A549 (cell line): ENCODE results near the gene GAS6.

Source experiments
- CTCF ChIP-seq: fragments of >200 bp; sonication (Bioruptor Twin); formaldehyde crosslinking; IDR thresholded peaks from 3 replicates; pipeline ENCODE4 v1.5.1; 2016
- EP300 ChIP-seq, 2 experiments: fragments of >200 bp; sonication (Bioruptor Twin); formaldehyde crosslinking; IDR thresholded peaks; 2 replicates in 1 of 2; 3 replicates in 1 of 2; pipeline ENCODE4 v1.6.1; 2016 to 2017
- JUN ChIP-seq, 2 experiments: fragments of >200 bp; sonication (Bioruptor Twin); formaldehyde crosslinking; IDR thresholded peaks; 2 replicates in 1 of 2; 3 replicates in 1 of 2; pipeline ENCODE4 v1.6.1; 2016 to 2017
- MYC ChIP-seq: IDR thresholded peaks from 2 replicates; pipeline ENCODE4 v1.6.1; 2012; ENCODE audit warnings: mild to moderate bottlenecking, inconsistent platforms, low read length, improper control_type of control experiment, borderline replicate concordance
- POLR2A ChIP-seq: IDR thresholded peaks from 2 replicates; pipeline ENCODE4 v1.6.1; 2012; ENCODE audit warnings: mild to moderate bottlenecking, low read length
- RFX5 ChIP-seq: fragments of 450-650 bp; IDR thresholded peaks from 2 replicates; pipeline ENCODE4 v1.7.1; 2014; ENCODE audit warnings: antibody characterized with exemption, mild to moderate bottlenecking, moderate library complexity
- TF ChIP-seq, protein P1 (sequence below): IDR thresholded peaks from 2 replicates; pipeline ENCODE4 v1.6.1; 2012
- TF ChIP-seq, protein P2 (sequence below): fragments of 200-600 bp; sonication (generic); IDR thresholded peaks from 2 replicates; pipeline ENCODE4 v1.6.1; 2016; ENCODE audit warnings: antibody characterized with exemption, mild to moderate bottlenecking, moderate library complexity

GRCh38 chr13:113814435-113814821 lies 49.4 kb downstream of the GAS6 start:
- TF ChIP-seq MYC = no peak
- no peak for TF ChIP-seq POLR2A
- TF ChIP-seq CTCF = no peak
- TF ChIP-seq, protein P1, sequence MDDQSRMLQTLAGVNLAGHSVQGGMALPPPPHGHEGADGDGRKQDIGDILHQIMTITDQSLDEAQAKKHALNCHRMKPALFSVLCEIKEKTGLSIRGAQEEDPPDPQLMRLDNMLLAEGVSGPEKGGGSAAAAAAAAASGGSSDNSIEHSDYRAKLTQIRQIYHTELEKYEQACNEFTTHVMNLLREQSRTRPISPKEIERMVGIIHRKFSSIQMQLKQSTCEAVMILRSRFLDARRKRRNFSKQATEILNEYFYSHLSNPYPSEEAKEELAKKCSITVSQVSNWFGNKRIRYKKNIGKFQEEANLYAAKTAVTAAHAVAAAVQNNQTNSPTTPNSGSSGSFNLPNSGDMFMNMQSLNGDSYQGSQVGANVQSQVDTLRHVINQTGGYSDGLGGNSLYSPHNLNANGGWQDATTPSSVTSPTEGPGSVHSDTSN = no peak
- no peak for TF ChIP-seq RFX5
- TF ChIP-seq EP300 (IDR thresholded peaks at IDR 0.05) = no peak
- no peak for TF ChIP-seq JUN (IDR thresholded peaks at IDR 0.05)
- TF ChIP-seq, protein P2, sequence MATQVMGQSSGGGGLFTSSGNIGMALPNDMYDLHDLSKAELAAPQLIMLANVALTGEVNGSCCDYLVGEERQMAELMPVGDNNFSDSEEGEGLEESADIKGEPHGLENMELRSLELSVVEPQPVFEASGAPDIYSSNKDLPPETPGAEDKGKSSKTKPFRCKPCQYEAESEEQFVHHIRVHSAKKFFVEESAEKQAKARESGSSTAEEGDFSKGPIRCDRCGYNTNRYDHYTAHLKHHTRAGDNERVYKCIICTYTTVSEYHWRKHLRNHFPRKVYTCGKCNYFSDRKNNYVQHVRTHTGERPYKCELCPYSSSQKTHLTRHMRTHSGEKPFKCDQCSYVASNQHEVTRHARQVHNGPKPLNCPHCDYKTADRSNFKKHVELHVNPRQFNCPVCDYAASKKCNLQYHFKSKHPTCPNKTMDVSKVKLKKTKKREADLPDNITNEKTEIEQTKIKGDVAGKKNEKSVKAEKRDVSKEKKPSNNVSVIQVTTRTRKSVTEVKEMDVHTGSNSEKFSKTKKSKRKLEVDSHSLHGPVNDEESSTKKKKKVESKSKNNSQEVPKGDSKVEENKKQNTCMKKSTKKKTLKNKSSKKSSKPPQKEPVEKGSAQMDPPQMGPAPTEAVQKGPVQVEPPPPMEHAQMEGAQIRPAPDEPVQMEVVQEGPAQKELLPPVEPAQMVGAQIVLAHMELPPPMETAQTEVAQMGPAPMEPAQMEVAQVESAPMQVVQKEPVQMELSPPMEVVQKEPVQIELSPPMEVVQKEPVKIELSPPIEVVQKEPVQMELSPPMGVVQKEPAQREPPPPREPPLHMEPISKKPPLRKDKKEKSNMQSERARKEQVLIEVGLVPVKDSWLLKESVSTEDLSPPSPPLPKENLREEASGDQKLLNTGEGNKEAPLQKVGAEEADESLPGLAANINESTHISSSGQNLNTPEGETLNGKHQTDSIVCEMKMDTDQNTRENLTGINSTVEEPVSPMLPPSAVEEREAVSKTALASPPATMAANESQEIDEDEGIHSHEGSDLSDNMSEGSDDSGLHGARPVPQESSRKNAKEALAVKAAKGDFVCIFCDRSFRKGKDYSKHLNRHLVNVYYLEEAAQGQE = no peak
